Neural crest cell (in vitro differentiated cells): ENCODE measurements around the gene NT5C1A. TPM values are rescaled to one million over a fixed set of nuclear protein-coding genes. Genes with fewer than 3 reads are reported as not detected.

Experiments used
- DNase-seq: peaks from one replicate; pipeline ENCODE4 v3.0.0; 2021; ENCODE audit warnings: low read depth, mixed read lengths, low spot score
- H3K27ac Mint-ChIP-seq: one replicate; pipeline ENCODE4 v1.8.0; 2021; ENCODE audit warnings: mild to moderate bottlenecking, mixed read lengths; ENCODE audit not compliant: unreplicated experiment
- H3K27me3 Mint-ChIP-seq: 2 replicates; pipeline ENCODE4 v1.8.0; 2021; ENCODE audit warnings: low read depth, mild to moderate bottlenecking, mixed read lengths
- H3K36me3 Mint-ChIP-seq: 2 replicates; pipeline ENCODE4 v1.8.0; 2021; ENCODE audit warnings: low read depth, mild to moderate bottlenecking, mixed read lengths
- H3K4me1 Mint-ChIP-seq: 2 replicates; pipeline ENCODE4 v1.8.0; 2021; ENCODE audit warnings: mixed read lengths
- H3K4me3 Mint-ChIP-seq: one replicate; pipeline ENCODE4 v1.8.0; 2021; ENCODE audit warnings: mild to moderate bottlenecking, mixed read lengths
- H3K9me3 Mint-ChIP-seq: 2 replicates; pipeline ENCODE4 v1.8.0; 2021; ENCODE audit warnings: mixed read lengths
- CTCF ChIP-seq: fragments of 200-600 bp; sonication (generic); conservative IDR thresholded peaks from 2 replicates; pipeline ENCODE4 v1.5.0; 2021; ENCODE audit warnings: antibody characterized with exemption, mild to moderate bottlenecking
- total RNA-seq: library from RNA; stranded (reverse); gene quantifications from 2 replicates; pipeline ENCODE4 v1.2.1, GENCODE V29; 2021

NT5C1A gene
- total RNA-seq, 1 donor from 2014 or later: not detected

GRCh38 chr1:39628807-39629350, 43.0 kb downstream of the NT5C1A start:
- Mint-ChIP-seq H3K36me3 (no peaks in the 10 kb centered on the region), H3K27me3 (peaks cover 8% of the 10 kb centered on the region), H3K4me3 (no peak overlapping the region), H3K9me3 (no peaks in the 10 kb centered on the region), H3K27ac (no peak overlapping the region), H3K4me1 (peaks cover 14% of the 10 kb centered on the region)
- no peak for DNase-seq
- no peak for TF ChIP-seq CTCF

DNA sequence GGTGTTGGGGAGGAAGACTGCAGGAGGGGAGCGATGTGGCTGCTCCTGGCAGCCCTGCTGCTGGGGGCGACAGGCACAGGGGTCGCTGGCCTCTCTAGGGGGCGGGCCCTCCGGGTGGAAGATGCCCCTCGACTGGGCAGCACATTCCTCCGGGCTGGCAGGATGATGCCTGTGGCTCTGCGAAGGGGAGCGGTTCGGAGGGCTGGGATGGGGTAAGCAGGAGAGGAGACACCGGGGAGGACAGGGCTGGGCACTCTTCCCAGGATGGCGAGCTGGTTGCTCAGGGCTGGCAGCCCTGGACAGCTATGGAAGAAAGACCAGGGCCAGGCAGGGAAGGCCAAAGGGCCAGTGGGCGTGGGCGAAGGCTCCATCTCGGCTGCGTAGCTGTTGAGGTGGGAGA, 45.3 kb downstream of the NT5C1A start:
- no peaks in the 10 kb centered on the region for H3K36me3 Mint-ChIP-seq
- no peak for TF ChIP-seq CTCF
- H3K4me3 Mint-ChIP-seq: no peak overlapping the region
- no peak for DNase-seq
- H3K27me3 Mint-ChIP-seq: no peaks in the 10 kb centered on the region
- H3K9me3 Mint-ChIP-seq: no peaks in the 10 kb centered on the region
- H3K4me1 Mint-ChIP-seq: peaks cover under 1% of the 10 kb centered on the region
- peak overlapping the region; percentile 72 for H3K27ac Mint-ChIP-seq

DNA sequence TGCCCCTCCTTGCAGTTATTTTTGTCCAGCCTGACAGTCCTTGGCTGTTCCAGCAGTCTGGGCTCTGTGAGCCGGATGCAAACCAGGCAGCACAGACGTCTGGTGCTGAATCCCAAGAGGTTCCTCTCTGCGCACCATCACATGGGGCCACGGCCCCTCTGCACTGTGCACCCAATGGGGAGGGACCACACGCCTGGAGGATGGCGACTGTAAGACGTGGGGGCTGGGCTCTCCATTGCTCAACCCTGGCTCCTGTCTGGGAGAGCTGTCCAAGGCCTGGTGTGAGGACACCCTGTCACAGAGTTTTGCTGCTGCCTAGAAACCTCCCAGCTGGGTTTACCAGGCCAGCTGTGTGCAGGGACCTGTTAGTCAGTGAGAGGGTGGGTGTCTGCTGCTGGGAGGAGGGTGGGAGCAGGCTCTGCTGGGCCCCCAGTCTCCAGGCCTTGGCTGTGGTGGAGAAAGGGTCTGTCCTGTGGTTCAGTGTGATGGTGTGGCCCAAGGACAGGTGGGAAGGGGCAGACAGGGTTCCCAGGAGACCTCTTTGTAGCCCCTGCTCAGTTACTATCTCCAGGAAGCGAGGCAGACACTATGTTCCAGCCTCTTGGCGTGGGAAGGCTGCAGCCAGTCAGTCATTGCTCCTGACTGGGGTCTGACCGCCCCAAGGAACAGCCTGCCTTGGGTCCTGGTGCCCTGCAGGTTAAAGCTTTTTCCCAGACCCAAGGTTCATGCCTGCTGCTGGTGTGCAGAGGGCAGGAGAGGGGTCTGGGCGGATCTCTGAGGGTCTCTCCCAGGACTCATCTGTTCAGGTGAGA, 46.2 kb downstream of the NT5C1A start:
- Mint-ChIP-seq H3K4me3 (no peak overlapping the region), H3K4me1 (no peaks in the 10 kb centered on the region), H3K9me3 (no peaks in the 10 kb centered on the region), H3K27me3 (no peaks in the 10 kb centered on the region), H3K36me3 (no peaks in the 10 kb centered on the region), H3K27ac (no peak overlapping the region)
- no peak for TF ChIP-seq CTCF
- no peak for DNase-seq

GRCh38 chr1:39625009-39625408, 46.9 kb downstream of the NT5C1A start:
- Mint-ChIP-seq H3K9me3 (no peaks in the 10 kb centered on the region), H3K27me3 (no peaks in the 10 kb centered on the region), H3K27ac (no peak overlapping the region), H3K4me1 (no peaks in the 10 kb centered on the region), H3K4me3 (no peak overlapping the region), H3K36me3 (no peaks in the 10 kb centered on the region)
- no peak for DNase-seq
- no peak for TF ChIP-seq CTCF

GRCh38 chr1:39623053-39623452, 48.9 kb downstream of the NT5C1A start:
- no peaks in the 10 kb centered on the region for H3K9me3 Mint-ChIP-seq
- no peaks in the 10 kb centered on the region for H3K36me3 Mint-ChIP-seq
- no peak overlapping the region for H3K27ac Mint-ChIP-seq
- no peak for TF ChIP-seq CTCF
- no peaks in the 10 kb centered on the region for H3K4me1 Mint-ChIP-seq
- no peak overlapping the region for H3K4me3 Mint-ChIP-seq
- no peaks in the 10 kb centered on the region for H3K27me3 Mint-ChIP-seq
- no peak for DNase-seq
